NCI-H82 (cell line): ENCODE data around the gene HCN4.
"Not testable (repeated sequence)": the region's sequence is repeated elsewhere in the genome, so short reads cannot be mapped to it uniquely, and the experiment has no call there.

Experiments used
- DNase-seq: peaks from one replicate; lab custom pipeline; 2025; lab: John Stamatoyannopoulos, UW

HCN4 gene

GRCh38 chr15:73325191-73325861 lies 43.4 kb downstream of the HCN4 start:
- DNase-seq: peak; percentile 61

DNA sequence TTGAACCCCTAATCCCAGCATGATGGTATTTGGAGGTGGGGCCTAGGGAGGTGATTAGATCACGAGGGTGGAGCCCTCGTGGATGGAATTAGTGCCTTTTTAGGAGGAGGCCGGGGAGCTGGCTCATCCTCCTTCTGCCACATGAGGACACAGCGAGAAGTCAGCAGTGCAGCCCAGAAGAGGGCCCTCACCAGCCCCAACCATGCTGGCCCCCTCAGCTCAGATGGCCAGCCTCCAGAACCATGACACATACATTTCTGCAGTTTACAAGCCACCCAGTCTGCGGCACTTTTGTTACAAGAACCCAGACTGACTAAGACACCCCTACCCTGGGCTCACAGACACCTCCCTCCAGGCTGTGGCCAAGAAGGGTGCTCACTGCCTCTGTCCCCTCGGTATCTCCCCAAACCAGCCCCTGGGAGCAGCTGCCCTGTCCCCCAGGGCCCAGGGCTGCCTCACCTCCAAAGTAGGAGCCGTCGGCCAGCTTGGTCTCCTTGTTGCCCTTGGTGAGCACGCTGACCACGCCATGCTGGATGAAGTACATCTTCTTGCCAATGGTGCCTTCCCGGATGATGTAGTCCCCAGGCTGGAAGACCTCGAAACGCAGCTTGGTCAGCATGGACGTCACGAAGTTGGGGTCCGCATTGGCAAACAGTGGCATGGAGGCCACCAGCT lies 44.1 kb downstream of the HCN4 start:
- no peak for DNase-seq

DNA sequence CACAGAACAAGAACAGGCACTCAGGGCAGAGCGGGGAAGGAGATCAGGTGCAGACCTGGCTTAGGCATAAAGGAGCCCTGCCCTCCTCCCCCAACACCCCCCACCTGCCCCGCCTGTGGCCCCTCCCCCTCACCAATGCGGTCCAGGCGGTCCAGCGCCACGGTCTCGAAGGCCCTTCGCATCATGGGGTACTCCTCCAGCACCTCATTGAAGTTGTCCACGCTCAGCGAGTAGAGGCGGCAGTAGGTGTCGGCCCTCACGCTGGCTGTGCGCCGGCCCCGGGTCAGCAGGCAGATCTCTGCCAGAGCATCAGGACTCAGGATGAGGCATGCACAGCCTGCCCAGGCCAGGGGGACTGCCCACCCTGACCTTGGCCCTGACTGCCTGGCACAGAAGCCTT lies 44.8 kb downstream of the HCN4 start:
- DNase-seq: no peak

DNA sequence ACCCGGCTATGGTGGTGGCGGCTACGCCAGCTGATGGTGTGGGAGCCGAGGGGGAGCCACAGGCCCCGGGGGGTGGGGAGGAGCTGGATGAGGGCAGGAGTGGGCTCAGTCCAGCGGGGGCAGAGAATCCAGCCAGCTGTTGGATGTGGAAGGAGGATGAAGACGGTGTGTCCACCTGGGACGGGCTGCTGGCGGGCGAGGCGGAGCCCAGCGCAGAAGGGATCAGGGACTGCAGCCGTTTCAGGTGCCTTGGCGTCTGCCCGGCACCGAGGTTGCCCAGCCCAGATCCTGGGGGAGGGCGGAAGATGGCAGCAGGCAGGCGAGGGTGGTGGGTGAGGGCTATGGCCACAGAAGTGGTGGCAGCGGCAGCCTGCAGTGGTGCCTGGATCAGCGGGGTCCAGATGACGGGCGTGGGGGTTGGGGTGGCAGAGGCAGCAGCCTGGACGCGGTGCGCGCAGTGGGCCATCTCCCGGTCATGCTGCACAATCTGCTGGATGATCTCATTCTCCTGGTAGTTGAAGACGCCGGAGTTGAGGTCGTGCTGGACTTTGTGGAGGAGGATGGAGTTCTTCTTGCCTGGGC lies 45.3 kb downstream of the HCN4 start:
- no peak for DNase-seq

- no peak for DNase-seq
Observed at GRCh38 chr15:73322665-73323373, 45.9 kb downstream of the HCN4 start.

DNA sequence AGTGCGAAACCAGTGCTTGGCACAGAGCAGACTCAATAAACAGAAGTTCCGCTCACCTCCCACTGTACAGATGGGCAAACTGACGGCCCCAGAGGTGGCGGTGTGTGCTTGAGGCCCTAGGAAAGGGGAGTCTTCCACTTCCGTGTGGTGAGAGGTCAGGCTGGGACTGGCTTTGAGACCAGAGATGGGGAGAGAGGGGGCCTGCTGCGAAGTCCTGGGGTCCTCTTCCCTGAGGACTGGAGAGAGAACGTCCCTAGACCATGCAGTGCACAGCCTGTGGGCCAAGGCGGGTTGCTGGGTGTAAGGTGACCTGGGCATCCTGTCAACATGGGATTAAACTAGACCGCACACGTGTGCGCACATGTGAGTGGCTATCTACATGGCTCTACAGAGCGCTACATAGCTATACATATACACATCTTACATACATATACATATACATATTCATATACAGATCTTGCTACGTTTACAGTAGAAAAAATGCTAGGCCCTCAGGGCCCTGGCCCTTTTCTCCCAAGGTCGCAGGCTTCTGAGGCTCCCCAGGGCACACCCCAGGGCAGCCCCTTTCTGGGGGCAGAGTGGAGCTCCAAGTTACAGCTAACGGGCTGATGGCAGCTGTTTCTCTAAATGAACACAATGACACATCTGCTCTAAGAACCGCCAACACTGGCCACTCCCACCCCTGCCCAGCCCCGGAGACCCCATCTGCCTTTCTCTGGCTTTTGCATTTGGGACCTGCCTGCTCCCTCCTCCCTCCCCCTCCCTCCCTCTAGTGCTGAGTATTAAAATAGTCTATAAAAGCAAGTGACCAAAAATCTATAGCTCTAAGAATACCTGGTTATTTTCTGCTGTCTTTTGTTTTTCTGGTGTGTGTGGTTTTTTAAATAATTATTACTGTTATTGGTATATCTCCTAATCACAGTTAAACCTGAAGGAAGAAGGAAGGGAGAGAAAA lies 47.0 kb downstream of the HCN4 start:
- peak; percentile 89 for DNase-seq

- no peak for DNase-seq
Observed at GRCh38 chr15:73320619-73321180, 48.1 kb downstream of the HCN4 start.

DNA sequence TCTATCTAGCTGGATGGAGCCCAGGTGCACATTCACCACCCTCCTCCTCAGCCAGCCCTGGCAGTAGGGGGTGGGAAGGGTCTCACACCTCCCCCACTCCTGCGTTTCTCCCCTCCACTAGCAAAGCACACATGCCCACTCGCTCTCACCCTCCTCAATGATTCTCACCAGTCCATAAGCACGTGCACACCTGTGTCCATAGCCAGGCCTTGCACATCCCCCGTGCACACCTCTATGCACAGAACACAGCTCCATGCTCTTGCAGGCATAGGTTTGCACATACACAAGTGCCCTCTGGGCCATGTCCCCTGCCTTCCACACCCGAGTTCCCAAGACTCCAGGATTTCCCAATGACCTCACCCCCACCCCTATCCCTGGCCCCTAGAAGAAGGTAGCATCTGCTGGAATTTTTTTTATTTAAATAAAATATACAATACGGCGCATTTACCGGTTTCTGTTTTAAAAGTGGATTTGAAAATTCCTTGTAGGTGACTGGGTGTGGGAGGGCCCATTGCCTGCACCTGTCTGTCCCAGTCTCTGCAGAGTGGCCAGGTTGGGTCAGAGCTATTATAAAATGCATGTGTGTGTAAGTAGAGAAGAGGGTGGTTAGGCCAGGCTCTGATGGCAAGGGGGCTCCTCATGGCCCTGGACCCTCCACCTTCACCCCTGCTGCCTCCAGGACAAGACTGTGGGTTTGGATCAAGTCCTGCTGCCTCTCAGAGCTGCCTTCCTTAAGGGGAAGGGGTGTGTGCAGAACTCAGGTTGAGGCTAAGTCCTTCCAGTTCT lies 49.1 kb downstream of the HCN4 start:
- DNase-seq: no peak

- no peak for DNase-seq
Observed at GRCh38 chr15:73318463-73319351, 50.1 kb downstream of the HCN4 start.

DNA sequence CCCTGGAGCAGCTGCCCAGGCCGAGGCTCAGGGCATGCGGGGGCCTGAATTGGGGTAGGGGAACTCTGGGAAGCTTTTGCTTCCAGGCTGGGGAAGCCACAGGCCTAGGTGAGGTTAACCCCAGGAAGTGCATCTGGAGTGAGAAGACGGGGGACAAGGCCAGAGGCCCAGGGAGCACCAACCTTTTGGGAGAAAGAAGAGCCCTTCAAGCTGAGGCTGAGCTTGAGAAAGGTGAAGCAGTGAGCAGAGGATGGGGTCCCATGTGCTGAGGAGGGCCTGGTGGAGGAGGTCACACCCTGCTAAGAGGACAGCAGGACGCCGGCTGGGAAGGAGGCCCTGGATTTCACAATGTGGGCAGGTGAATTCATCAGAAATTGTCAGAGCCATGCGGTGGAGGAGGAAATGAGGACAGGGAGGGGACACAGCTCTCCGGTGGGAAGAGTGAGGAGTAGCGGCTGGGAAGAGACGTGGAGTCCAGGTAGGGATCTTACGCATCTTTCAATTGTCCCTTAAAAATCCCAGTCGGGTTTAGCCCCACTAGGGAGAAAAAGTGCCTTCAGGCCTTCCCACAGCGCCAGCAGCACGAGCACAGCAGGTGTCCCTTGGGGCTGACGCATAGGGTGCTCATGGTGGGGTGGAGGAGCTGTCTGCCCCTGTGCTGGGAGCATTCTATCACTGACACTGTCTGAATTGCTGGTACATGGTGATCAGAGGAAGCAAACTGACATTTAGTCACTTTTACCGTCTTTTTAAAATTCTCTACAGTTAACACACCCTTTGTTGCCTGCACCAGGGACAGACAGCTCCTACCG lies 50.9 kb downstream of the HCN4 start:
- peak; percentile 12 for DNase-seq

DNA sequence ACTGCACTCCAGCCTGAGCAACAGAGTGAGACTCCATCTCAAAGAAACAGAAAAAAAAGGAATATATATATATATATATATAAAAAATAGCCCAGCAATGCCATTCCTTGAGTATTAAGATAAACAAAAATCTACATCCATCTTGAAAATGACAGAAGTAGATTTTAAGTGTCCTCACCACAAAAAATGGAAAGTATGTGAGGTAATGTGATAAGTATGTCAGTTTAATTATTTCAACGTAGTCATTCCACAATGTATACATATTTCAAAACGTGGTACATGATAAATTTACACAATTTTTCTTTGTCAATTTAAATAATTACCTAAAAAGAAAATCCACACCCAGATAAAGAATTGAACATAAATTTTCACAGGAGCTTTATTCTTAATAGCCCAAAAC lies 54.9 kb downstream of the HCN4 start:
- no peak for DNase-seq

DNA sequence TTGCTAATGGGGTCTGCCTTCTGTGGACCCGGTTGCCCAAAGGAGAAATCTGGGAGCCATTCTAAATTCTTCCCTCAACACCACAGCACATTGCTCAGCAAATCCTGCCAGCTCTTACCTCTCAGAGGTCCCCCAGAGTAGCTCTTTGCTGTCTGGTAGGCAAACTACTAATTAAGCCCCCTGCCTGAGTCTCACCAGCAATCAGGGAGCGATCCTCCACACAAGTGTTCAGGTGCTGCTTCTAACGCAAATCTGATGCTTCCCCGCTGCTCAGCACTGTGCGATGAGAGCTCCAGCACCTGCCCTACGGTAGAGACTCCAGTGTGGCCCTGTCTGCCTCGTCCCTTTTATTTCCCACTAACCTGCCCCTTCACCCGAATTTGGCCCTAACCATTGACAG lies 60.5 kb downstream of the HCN4 start:
- DNase-seq: no peak

DNA sequence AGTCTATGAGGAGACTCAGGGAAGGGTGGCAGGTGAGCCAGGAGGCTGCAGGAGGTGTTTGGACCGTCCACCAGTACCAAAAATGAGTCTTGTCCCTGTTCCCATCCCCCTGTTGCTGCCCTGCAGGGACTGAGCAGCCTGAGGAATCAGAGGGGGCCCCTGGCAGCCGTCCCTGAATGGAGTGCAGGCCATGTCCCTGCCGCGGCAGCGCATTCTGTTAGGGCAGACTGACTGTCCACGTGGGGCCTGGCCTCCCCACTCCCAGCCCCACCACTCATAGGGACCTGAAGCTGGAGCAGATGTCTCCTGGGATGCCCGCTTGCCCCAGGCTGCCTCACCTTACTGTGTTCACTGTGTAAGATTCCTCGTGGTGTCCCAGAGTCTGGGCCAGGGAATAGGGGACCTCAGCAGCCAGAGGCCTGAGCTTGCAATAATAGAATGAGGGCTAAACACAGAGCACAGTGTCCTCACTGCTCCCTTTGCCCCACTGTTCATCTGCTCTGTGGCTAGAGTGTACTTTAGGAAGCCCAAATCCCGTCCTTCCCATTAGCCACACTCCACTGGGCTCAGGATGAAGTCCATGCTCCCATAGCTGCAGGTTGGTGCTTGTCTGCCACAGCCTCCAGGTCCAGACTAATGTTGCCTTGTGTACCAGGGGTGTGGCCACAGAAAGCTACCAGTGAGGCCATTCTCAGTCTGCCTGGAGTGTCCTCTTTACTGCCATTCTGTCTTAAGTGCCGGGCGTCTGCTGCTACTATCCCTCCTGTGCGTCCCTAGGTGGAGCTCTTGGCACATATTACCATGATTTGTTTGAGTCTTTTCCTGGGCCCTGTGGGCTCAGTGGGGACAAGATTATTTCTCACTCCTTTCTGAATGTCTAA lies 63.2 kb downstream of the HCN4 start:
- peak; percentile 89 for DNase-seq

- DNase-seq: no peak
Observed at GRCh38 chr15:73303636-73304035, 65.1 kb downstream of the HCN4 start.

GRCh38 chr15:73300286-73300685 lies 68.5 kb downstream of the HCN4 start:
- not testable (repeated sequence) for DNase-seq

GRCh38 chr15:73298522-73299245 lies 70.1 kb downstream of the HCN4 start:
- DNase-seq: no peak
